Body of pancreas (tissue), 4 donors: ENCODE results near the gene RNASE3.

ENCODE experiments used
- POLR2A ChIP-seq, 3 donors: fragments of 450-650 bp; IDR thresholded peaks; one replicate each; pipeline ENCODE4 v1.6.1; 2016; ENCODE audit warnings: antibody characterized with exemption in 3 of 3, mild to moderate bottlenecking in 2 of 3
- TF ChIP-seq, protein P1 (sequence below), 7 experiments: fragments of 450-650 bp in 4 of 7; fragments of 200-600 bp in 3 of 7; sonication (generic) in 3 of 7; IDR thresholded peaks; one replicate each; pipeline ENCODE4 v1.5.1; 2016 to 2019; ENCODE audit warnings: antibody characterized with exemption in 7 of 7

DNA sequence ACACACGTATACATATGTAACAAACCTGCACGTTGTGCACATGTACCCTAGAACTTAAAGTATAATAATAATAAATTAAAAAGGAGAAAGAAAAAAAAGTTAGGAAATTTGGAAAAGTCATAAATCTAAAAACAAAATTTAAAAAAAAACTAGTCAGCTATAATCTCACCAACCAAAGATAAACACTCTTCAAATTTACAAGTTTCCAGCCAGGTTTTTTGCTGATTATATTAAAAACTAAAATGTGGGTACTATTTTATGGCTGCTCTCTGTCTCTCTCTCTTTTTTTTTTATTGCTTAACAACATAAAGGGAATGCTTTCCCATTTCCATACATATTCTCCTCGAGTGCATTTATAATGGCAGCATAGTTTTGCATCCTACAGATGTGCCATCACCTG lies 25.0 kb upstream of the RNASE3 start:
- TF ChIP-seq POLR2A (IDR thresholded peaks at IDR 0.05): no peak
- TF ChIP-seq, protein P1, sequence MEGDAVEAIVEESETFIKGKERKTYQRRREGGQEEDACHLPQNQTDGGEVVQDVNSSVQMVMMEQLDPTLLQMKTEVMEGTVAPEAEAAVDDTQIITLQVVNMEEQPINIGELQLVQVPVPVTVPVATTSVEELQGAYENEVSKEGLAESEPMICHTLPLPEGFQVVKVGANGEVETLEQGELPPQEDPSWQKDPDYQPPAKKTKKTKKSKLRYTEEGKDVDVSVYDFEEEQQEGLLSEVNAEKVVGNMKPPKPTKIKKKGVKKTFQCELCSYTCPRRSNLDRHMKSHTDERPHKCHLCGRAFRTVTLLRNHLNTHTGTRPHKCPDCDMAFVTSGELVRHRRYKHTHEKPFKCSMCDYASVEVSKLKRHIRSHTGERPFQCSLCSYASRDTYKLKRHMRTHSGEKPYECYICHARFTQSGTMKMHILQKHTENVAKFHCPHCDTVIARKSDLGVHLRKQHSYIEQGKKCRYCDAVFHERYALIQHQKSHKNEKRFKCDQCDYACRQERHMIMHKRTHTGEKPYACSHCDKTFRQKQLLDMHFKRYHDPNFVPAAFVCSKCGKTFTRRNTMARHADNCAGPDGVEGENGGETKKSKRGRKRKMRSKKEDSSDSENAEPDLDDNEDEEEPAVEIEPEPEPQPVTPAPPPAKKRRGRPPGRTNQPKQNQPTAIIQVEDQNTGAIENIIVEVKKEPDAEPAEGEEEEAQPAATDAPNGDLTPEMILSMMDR (IDR thresholded peaks at IDR 0.05): no peak
